GM19397 (cell line): ENCODE data around the gene CCDC60.

Experiments used
- ATAC-seq: cut with Tn5 transposase; IDR thresholded peaks from one replicate; pipeline ENCODE4 v1.9.1; 2021; ENCODE audit warnings: mild to moderate bottlenecking, moderate library complexity; ENCODE audit not compliant: unreplicated experiment

Gene CCDC60

GRCh38 chr12:119381471-119382235, 47.1 kb downstream of the CCDC60 start:
- no peak for ATAC-seq

DNA sequence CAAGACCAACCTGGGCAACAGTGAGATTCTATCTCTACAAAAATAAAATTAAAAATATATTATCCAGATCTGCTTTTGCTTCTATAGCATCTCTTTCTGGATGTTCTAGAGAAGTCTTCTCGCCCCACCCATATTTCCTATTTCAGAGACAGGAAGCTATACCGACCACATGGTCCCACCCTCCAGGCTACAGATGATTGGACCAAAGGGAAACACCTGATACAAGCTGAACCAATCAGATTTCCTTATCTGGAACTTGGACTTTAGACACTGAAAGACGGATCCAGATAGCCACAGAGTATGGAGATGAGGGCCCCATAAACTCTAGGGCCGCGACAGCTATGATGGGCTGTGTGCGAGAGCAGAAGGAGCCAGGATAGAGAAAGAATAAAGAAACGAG, 48.7 kb downstream of the CCDC60 start:
- no peak for ATAC-seq

DNA sequence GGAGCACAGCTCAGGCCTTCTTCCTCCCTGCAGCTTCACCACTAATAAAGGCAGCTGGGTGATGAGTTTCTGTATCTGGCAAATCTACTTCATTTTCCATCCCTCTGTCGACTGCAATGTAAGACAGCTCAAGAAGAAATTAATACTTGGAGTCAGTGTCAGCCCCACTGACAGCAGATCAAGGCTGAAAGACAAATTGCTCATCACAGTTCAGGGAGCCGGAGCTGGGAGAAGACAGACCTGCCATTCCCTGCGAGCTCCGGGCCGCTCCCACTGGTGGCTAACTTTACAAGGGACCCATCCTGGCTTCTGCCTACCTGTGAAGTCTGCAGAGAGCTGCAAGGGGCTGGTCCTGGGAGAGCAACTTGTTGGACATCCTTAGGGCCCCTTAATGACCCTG, 49.8 kb downstream of the CCDC60 start:
- no peak for ATAC-seq

- no peak for ATAC-seq
Measured at GRCh38 chr12:119385659-119386058, 51.1 kb downstream of the CCDC60 start.

DNA sequence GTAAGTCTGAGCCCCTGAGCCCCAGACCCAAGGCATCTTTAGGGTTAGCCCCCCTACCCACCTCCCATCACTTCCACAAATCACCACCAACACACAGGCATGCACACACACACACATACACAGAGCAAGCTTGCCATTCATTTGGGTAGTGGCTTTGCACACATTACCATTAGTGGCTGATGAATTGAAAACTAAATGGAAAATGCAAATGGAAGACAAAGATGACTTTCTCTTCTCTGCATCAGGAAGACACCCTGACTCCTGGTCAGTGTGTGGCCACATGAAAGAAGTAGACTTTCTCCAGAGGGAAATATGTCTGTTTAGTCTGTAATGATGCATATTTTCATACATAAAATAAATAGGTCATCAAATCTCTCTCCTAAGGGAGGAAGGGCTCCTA, 55.2 kb downstream of the CCDC60 start:
- no peak for ATAC-seq

GRCh38 chr12:119391673-119392072, 57.1 kb downstream of the CCDC60 start:
- no peak for ATAC-seq

DNA sequence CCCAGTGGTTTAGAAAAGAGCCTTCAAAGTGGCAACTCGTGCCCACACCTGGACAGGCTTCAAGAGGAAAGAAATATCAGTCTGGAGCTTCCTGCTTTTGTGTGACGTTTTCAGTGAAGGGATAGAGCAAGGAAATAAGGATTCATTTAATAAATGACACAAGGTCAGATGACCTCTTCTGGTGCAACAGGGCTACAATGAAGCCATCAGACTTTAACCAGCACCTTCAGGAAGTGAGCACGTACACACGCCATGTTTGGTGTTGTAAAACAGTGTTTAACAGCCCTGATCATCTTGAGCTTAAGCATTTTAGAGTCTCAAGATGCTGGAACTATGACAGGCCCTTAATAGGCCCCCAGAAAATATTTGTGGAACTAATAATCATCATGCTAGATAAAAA, 59.1 kb downstream of the CCDC60 start:
- ATAC-seq = no peak

GRCh38 chr12:119397540-119397939, 63.0 kb downstream of the CCDC60 start:
- ATAC-seq = no peak

- no peak for ATAC-seq
Measured at GRCh38 chr12:119398190-119398589, 63.7 kb downstream of the CCDC60 start.

- no peak for ATAC-seq
Measured at GRCh38 chr12:119399301-119399700, 64.8 kb downstream of the CCDC60 start.

DNA sequence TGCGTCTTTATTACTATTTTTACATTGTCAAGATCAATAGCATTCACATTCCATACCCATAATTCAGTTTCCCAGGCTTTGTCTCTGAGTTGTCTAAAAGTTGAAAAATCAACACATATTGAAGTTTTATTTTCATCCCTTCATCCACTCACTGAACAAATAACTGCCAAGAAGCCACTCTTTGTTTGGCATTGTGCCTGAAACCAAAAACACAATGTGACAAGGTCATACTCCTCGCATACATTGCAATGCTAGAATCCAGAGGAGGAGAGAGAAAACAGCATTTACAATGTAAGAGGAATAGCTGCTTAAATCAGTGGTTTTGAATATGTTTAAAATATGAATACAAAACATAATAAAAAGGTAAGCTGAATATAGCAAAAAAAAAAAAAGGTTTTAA, 71.8 kb downstream of the CCDC60 start:
- ATAC-seq = no peak

GRCh38 chr12:119406811-119407210, 72.3 kb downstream of the CCDC60 start:
- ATAC-seq = no peak

- no peak for ATAC-seq
Measured at GRCh38 chr12:119409043-119409442, 74.5 kb downstream of the CCDC60 start.

GRCh38 chr12:119410396-119410795, 75.9 kb downstream of the CCDC60 start:
- no peak for ATAC-seq

- ATAC-seq = no peak
Measured at GRCh38 chr12:119412306-119412705, 77.8 kb downstream of the CCDC60 start.

DNA sequence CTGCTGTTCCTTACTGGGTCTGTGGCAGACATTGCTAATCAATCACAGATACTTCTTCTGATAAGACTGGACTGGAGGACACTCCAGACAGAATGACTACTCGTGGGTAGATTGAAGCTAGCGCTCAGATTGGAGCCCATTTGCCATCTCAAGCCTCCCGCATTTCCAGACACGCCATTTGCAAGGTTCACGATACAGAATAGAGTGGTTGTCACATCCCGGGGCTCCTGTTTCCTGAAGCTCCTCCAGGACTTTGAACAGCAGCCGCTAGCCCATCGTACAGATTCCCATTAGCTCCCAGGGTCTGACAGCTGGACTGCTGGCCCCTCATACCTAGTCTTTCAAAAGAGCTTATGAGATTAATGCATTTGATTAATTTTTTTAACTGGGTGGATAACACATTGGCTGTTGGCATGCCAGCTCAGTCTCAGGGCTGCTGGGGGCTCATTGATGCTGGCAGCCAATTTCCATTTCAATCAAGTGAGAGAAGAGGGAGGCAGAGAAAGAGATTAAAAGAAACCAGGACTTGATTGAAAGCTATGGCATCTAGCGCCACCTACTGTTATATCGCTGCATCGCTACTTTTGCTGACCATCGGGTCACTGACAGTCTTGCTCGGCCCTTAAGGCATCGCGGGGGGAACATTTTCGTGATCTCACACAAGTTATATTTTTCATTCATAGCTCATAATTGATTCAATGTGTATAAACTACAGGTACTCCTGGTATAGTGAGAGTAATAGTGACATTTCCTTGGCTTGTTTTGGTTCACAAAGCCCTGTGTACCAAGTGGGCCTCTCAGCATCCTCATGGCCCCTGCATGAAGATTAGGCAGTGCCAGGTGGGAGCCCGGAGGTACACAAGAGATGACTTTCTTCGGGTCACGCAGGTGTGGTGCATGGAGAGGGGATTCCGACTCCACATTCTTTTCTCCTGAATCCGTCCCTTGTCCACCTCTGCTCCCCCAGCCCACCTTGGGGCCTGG, 78.6 kb downstream of the CCDC60 start:
- ATAC-seq = no peak

DNA sequence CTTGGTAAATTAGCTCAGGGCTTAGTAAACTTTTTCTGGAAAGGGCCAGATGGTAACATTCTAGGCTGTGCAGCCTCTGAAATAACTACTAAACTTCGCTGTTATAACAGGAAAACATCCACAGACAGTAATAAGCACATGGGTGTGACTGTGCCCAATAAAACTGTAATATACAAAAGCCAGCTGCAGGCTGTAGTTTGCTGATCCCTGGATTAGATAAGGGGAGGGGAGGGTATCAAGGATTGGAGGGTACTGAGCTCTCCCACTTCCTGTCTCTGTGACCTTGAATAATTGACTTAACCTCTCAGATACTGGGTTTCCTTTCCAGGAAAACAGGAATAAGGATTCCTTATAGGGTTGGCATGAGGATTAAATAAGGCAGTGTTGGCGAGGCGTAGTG, 81.2 kb downstream of the CCDC60 start:
- ATAC-seq = no peak

GRCh38 chr12:119417440-119417839, 82.9 kb downstream of the CCDC60 start:
- ATAC-seq = no peak

DNA sequence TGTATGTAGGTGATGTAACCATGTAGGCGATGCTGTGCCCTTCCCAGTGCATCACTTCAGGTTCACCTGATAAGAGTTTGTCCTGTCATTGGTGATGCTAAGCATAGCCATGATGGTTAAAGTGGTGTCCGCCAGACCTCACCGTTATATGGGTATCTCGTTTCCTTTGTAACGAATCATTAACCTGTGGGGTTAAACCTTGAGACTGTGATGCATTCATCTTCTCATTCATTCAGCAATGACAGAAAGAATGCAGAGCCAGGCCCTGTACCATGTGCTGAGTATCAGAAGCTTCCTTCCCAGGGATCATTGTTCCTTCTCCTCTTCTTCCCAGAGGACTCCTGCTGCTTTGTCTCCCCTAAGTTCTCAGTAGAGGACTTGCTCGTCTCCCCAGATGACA, 84.9 kb downstream of the CCDC60 start:
- ATAC-seq = no peak

- ATAC-seq = no peak
Measured at GRCh38 chr12:119423285-119423684, 88.8 kb downstream of the CCDC60 start.

DNA sequence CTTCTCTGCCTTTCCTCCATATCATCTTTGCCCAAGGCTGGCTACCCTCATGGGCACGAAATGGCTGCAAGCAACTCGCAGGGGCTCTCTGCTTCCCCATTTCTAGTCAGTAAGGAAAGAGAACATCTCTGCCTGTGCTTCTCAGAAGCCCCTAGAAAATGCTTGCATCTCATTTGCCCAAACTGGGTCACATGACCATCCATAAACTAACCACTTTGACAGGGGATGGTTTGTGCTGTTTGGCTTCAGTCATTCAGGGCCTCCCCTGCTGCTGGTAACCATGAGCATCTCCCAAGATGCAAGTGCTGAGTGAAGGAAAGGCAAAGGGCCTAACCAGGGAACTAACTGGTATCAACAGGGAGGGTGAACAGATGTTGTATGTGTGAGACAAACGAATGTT, 91.1 kb downstream of the CCDC60 start:
- ATAC-seq = no peak

DNA sequence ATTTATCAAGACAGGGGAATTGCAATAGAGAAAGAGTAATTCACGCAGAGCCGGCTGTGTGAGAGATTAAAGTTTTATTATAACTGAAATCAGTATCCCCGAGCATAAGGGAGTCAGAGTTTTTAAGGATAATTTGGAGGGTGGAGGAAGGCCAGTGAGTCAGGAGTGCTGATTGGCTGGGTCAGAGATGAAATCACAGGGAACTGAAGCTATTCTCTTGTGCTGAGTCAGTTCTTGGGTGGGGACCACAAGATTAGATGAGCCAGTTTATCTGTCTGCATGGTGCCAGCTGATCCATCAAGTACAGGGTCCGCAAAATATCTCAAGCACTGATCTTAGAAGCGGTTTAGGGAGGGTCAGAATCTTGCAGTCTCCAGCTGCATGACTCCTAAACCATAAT, 96.6 kb downstream of the CCDC60 start:
- no peak for ATAC-seq
